Ishikawa (cell line): ENCODE results near the gene NCOA5.

Source experiments
- EP300 ChIP-seq: IDR thresholded peaks from 2 replicates; pipeline ENCODE4 v1.6.1; 2012; ENCODE audit warnings: borderline replicate concordance
- FOXM1 ChIP-seq: IDR thresholded peaks from 2 replicates; pipeline ENCODE4 v1.6.1; 2012; ENCODE audit warnings: low read depth, borderline replicate concordance
- RAD21 ChIP-seq: IDR thresholded peaks from 2 replicates; pipeline ENCODE4 v1.6.1; 2012; ENCODE audit warnings: low read depth
- REST ChIP-seq: IDR thresholded peaks from 2 replicates; pipeline ENCODE4 v1.6.1; 2012; ENCODE audit warnings: low read depth, mild to moderate bottlenecking
- TAF1 ChIP-seq: IDR thresholded peaks from 2 replicates; pipeline ENCODE4 v1.6.1; 2012; ENCODE audit warnings: low read depth, mild to moderate bottlenecking
- TCF12 ChIP-seq: IDR thresholded peaks from 2 replicates; pipeline ENCODE4 v1.6.1; 2012; ENCODE audit warnings: low read depth
- TEAD4 ChIP-seq: IDR thresholded peaks from 2 replicates; pipeline ENCODE4 v1.6.1; 2012
- USF1 ChIP-seq: IDR thresholded peaks from 2 replicates; pipeline ENCODE4 v1.6.1; 2012
- YY1 ChIP-seq: IDR thresholded peaks from 2 replicates; pipeline ENCODE4 v1.6.1; 2012; ENCODE audit warnings: low read depth
- ZBTB7A ChIP-seq: IDR thresholded peaks from 2 replicates; pipeline ENCODE4 v1.6.1; 2012; ENCODE audit warnings: low read depth

GRCh38 chr20:46111836-46112212 is 22.1 kb upstream of the NCOA5 start:
- TF ChIP-seq FOXM1 (no peak), YY1 (no peak), TAF1 (no peak), EP300 (no peak), REST (no peak), USF1 (no peak), TEAD4 (no peak), ZBTB7A (no peak), RAD21 (no peak), TCF12 (no peak)
